ENCODE measurements around the gene NEK3. TPM values are rescaled to one million over a fixed set of nuclear protein-coding genes. Genes with fewer than 3 reads are reported as not detected.
A peak's percentile ranks its signal among the peaks of the same experiment; 100 is the strongest.
"Not testable (repeated sequence)": the region's sequence is repeated elsewhere in the genome, so short reads cannot be mapped to it uniquely, and the experiment has no call there.

NEK3 gene
- total RNA-seq, 1 experiment from 2014 or later = 6.9 TPM

GRCh38 chr13:52194184-52194868, 34.9 kb upstream of the NEK3 start:
- TF ChIP-seq EZH2 (IDR thresholded peaks at IDR 0.05; ENCODE audit: low read length, unreplicated experiment) (no peak), CTCF (conservative IDR thresholded peaks at IDR 0.05; ENCODE audit: low read depth, low read length) (no peak), EZH2phosphoT487 (IDR thresholded peaks at IDR 0.05; ENCODE audit: borderline replicate concordance, low read length) (no peak)
- ATAC-seq (peak; percentile 80), DNase-seq (peak; percentile 74)
- peaks cover 32% of the 10 kb centered on the region for H3K79me2 ChIP-seq (ENCODE audit: low read length)
- peak overlapping the region; percentile 86 for H3K9ac ChIP-seq (ENCODE audit: low read length)
- intact Hi-C loops (cut with micrococcal nuclease) = loop anchor here (5.0 kb wide), 1 partner anchor 182 kb away; the partner anchor contains the start of genes ALG11 and ATP7B
- H3K4me3 ChIP-seq (ENCODE audit: low read length) = peak overlapping the region; percentile 98
- ChIA-PET POLR2A (ENCODE audit: unreplicated experiment) (interaction anchor here (0.7 kb wide), 1 partner anchor 217 kb away, joined by 5 read pairs; no protein-coding TSS in a partner anchor), CTCF (interaction anchor here (0.6 to 0.7 kb wide), 2 partner anchors 133 to 257 kb away, joined by 4 read pairs; no protein-coding TSS in a partner anchor)
- H3K4me1 ChIP-seq (ENCODE audit: insufficient read depth, low read length) = no peaks in the 10 kb centered on the region
- H2AFZ ChIP-seq (ENCODE audit: low read length) = peak overlapping the region; percentile 96
- H3K4me2 ChIP-seq (ENCODE audit: low read length) = peak overlapping the region; percentile 91
- no peaks in the 10 kb centered on the region for H3K36me3 ChIP-seq (ENCODE audit: low read depth, low read length)
- no peaks in the 10 kb centered on the region for H3K9me3 ChIP-seq (ENCODE audit: low read length)
- peak overlapping the region; percentile 50 for H3K27ac ChIP-seq (ENCODE audit: low read length)
- H3F3A ChIP-seq (ENCODE audit: low read length, unreplicated experiment) = no peaks in the 10 kb centered on the region
- no peaks in the 10 kb centered on the region for H3K27me3 ChIP-seq (ENCODE audit: low read length)
- BruUV-seq (replicated peaks) = TSS peak; percentile 58
- no peaks in the 10 kb centered on the region for H4K20me1 ChIP-seq (ENCODE audit: low read length)
- no peaks in the 10 kb centered on the region for H3K9me2 ChIP-seq (replicated peaks; ENCODE audit: low read length)

- ATAC-seq = peak; percentile 57
- peak overlapping the region; percentile 91 for H3K4me2 ChIP-seq (ENCODE audit: low read length)
- H3K4me1 ChIP-seq (ENCODE audit: insufficient read depth, low read length); H3K9me3 ChIP-seq (ENCODE audit: low read length); CTCF ChIA-PET; H3F3A ChIP-seq (ENCODE audit: low read length, unreplicated experiment); H4K20me1 ChIP-seq (ENCODE audit: low read length); DNase-seq; POLR2A ChIA-PET (ENCODE audit: unreplicated experiment); H3K9me2 ChIP-seq (replicated peaks; ENCODE audit: low read length); H3K36me3 ChIP-seq (ENCODE audit: low read depth, low read length); H3K27me3 ChIP-seq (ENCODE audit: low read length): not testable (repeated sequence)
- H3K79me2 ChIP-seq (ENCODE audit: low read length) = peaks cover 32% of the 10 kb centered on the region
- H3K9ac ChIP-seq (ENCODE audit: low read length) = peak overlapping the region; percentile 86
- peak overlapping the region; percentile 98 for H3K4me3 ChIP-seq (ENCODE audit: low read length)
- H2AFZ ChIP-seq (ENCODE audit: low read length) = peak overlapping the region; percentile 96
- intact Hi-C loops (cut with micrococcal nuclease) = loop anchor here (5.0 kb wide), 1 partner anchor 181 kb away; the partner anchor contains the start of genes ALG11 and ATP7B
- TSS peak; percentile 76 for BruUV-seq (replicated peaks)
- H3K27ac ChIP-seq (ENCODE audit: low read length) = peak overlapping the region; percentile 50
Measured at GRCh38 chr13:52193587-52194183, 34.3 kb upstream of the NEK3 start.

GRCh38 chr13:52187424-52188187, 28.2 kb upstream of the NEK3 start:
- CTCF ChIA-PET; H3K9me2 ChIP-seq (replicated peaks; ENCODE audit: low read length); H3K9me3 ChIP-seq (ENCODE audit: low read length); H3K4me1 ChIP-seq (ENCODE audit: insufficient read depth, low read length); H4K20me1 ChIP-seq (ENCODE audit: low read length); H3K27me3 ChIP-seq (ENCODE audit: low read length); H3K9ac ChIP-seq (ENCODE audit: low read length); H3F3A ChIP-seq (ENCODE audit: low read length, unreplicated experiment); H3K4me2 ChIP-seq (ENCODE audit: low read length); BruUV-seq (replicated peaks); H2AFZ ChIP-seq (ENCODE audit: low read length); H3K27ac ChIP-seq (ENCODE audit: low read length); POLR2A ChIA-PET (ENCODE audit: unreplicated experiment); intact Hi-C loops (cut with micrococcal nuclease); H3K36me3 ChIP-seq (ENCODE audit: low read depth, low read length); H3K4me3 ChIP-seq (ENCODE audit: low read length): not testable (repeated sequence)
- DNase-seq = peak; percentile 13
- H3K79me2 ChIP-seq (ENCODE audit: low read length) = peaks cover 16% of the 10 kb centered on the region
- peak; percentile 56 for ATAC-seq
